IMR-90 (cell line): Measurements from ENCODE around the gene STX5.
"Not testable (repeated sequence)": the region's sequence is repeated elsewhere in the genome, so short reads cannot be mapped to it uniquely, and the experiment has no call there.

Experiments
- ELK1 ChIP-seq: fragments of 150-350 bp; IDR thresholded peaks from 2 replicates; pipeline ENCODE4 v1.6.1; 2016; ENCODE audit warnings: low read depth, mild to moderate bottlenecking, low read length, moderate library complexity, borderline replicate concordance
- MAFK ChIP-seq: IDR thresholded peaks from 2 replicates; pipeline ENCODE4 v1.6.1; 2012; ENCODE audit warnings: low read depth, low read length, improper control_type of control experiment
- MAZ ChIP-seq: IDR thresholded peaks from 2 replicates; pipeline ENCODE4 v1.6.1; 2012; ENCODE audit warnings: low read depth, mild to moderate bottlenecking, low read length, improper control_type of control experiment, moderate library complexity, borderline replicate concordance
- RFX5 ChIP-seq: IDR thresholded peaks from 2 replicates; pipeline ENCODE4 v1.8.0; 2012; ENCODE audit warnings: low read depth, mild to moderate bottlenecking, low read length, moderate library complexity
- USF2 ChIP-seq: fragments of 150-350 bp; IDR thresholded peaks from 2 replicates; pipeline ENCODE4 v1.6.1; 2017; ENCODE audit warnings: mild to moderate bottlenecking, antibody characterized with exemption, low read length, low read depth
- TF ChIP-seq, protein P1 (sequence below): conservative IDR thresholded peaks from 2 replicates; pipeline ENCODE4 v1.5.1; 2012; ENCODE audit warnings: mild to moderate bottlenecking, low read depth, low read length, improper control_type of control experiment

GRCh38 chr11:62842891-62843290 lies 11.0 kb upstream of the STX5 start:
- TF ChIP-seq, protein P1, sequence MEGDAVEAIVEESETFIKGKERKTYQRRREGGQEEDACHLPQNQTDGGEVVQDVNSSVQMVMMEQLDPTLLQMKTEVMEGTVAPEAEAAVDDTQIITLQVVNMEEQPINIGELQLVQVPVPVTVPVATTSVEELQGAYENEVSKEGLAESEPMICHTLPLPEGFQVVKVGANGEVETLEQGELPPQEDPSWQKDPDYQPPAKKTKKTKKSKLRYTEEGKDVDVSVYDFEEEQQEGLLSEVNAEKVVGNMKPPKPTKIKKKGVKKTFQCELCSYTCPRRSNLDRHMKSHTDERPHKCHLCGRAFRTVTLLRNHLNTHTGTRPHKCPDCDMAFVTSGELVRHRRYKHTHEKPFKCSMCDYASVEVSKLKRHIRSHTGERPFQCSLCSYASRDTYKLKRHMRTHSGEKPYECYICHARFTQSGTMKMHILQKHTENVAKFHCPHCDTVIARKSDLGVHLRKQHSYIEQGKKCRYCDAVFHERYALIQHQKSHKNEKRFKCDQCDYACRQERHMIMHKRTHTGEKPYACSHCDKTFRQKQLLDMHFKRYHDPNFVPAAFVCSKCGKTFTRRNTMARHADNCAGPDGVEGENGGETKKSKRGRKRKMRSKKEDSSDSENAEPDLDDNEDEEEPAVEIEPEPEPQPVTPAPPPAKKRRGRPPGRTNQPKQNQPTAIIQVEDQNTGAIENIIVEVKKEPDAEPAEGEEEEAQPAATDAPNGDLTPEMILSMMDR: not testable (repeated sequence)
- TF ChIP-seq MAFK, MAZ, ELK1, RFX5, USF2: not testable (repeated sequence)
